ENCODE data around the gene PRPF6. TPM values are rescaled to one million over a fixed set of nuclear protein-coding genes. Genes with fewer than 3 reads are reported as not detected.

The PRPF6 gene
- total and polyA plus RNA-seq, 2 of the 13 experiments (the other 11 are each of a cell fraction or from before 2014, with no cell fraction given), result 63.7 to 101 TPM

- TF ChIP-seq, protein P1, sequence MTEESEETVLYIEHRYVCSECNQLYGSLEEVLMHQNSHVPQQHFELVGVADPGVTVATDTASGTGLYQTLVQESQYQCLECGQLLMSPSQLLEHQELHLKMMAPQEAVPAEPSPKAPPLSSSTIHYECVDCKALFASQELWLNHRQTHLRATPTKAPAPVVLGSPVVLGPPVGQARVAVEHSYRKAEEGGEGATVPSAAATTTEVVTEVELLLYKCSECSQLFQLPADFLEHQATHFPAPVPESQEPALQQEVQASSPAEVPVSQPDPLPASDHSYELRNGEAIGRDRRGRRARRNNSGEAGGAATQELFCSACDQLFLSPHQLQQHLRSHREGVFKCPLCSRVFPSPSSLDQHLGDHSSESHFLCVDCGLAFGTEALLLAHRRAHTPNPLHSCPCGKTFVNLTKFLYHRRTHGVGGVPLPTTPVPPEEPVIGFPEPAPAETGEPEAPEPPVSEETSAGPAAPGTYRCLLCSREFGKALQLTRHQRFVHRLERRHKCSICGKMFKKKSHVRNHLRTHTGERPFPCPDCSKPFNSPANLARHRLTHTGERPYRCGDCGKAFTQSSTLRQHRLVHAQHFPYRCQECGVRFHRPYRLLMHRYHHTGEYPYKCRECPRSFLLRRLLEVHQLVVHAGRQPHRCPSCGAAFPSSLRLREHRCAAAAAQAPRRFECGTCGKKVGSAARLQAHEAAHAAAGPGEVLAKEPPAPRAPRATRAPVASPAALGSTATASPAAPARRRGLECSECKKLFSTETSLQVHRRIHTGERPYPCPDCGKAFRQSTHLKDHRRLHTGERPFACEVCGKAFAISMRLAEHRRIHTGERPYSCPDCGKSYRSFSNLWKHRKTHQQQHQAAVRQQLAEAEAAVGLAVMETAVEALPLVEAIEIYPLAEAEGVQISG (CRISPR knock-in tag; IDR thresholded peaks at IDR 0.05), result peak; percentile 97
- TF ChIP-seq, protein P2, sequence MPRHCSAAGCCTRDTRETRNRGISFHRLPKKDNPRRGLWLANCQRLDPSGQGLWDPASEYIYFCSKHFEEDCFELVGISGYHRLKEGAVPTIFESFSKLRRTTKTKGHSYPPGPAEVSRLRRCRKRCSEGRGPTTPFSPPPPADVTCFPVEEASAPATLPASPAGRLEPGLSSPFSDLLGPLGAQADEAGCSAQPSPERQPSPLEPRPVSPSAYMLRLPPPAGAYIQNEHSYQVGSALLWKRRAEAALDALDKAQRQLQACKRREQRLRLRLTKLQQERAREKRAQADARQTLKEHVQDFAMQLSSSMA (CRISPR knock-in tag; IDR thresholded peaks at IDR 0.05), result peak; percentile 73; the same call in 1 of the 2 replicates
- TF ChIP-seq MXD4 (CRISPR knock-in tag; IDR thresholded peaks at IDR 0.05) (peak; percentile 94), NR2F6 (IDR thresholded peaks at IDR 0.05) (no peak; the same call in 1 of the 2 replicates), NR2F6 (CRISPR knock-in tag; IDR thresholded peaks at IDR 0.05) (peak; percentile 71; the same call in 1 of the 2 replicates), HNF1B (CRISPR knock-in tag; IDR thresholded peaks at IDR 0.05) (no peak), PTBP1 (IDR thresholded peaks at IDR 0.05; ENCODE audit: low read depth, low read length, poor library complexity, severe bottlenecking) (peak; percentile 32), REPIN1 (CRISPR knock-in tag; IDR thresholded peaks at IDR 0.05; ENCODE audit: borderline replicate concordance, low read depth) (0 out of 2 replicates have a peak, but pooled peaks have one; percentile 58), ZNF691 (CRISPR knock-in tag; IDR thresholded peaks at IDR 0.05; ENCODE audit: borderline replicate concordance, low read depth) (peak; percentile 96), XRCC5 (optimal IDR thresholded peaks at IDR 0.05; ENCODE audit: low read length) (peak; percentile 96), ATF7-NPFF (CRISPR knock-in tag; IDR thresholded peaks at IDR 0.05; ENCODE audit: low read depth) (peak; percentile 43; the same call in 1 of the 2 replicates), HIVEP1 (CRISPR knock-in tag; IDR thresholded peaks at IDR 0.05) (peak; percentile 71), AGO2 (optimal IDR thresholded peaks at IDR 0.05; ENCODE audit: low read depth, low read length) (peak; percentile 76), NONO (IDR thresholded peaks at IDR 0.05) (no peak), NONO (CRISPR knock-in tag; conservative IDR thresholded peaks at IDR 0.05) (peak; percentile 80; the same call in 1 of the 2 replicates), FOXO1 (CRISPR knock-in tag; IDR thresholded peaks at IDR 0.05) (peak; percentile 60; the same call in 1 of the 2 replicates), KLF16 (CRISPR knock-in tag; IDR thresholded peaks at IDR 0.05) (peak; percentile 45 to 90; a peak in 2 of 4 replicates)
- TF ChIP-seq, protein P3, sequence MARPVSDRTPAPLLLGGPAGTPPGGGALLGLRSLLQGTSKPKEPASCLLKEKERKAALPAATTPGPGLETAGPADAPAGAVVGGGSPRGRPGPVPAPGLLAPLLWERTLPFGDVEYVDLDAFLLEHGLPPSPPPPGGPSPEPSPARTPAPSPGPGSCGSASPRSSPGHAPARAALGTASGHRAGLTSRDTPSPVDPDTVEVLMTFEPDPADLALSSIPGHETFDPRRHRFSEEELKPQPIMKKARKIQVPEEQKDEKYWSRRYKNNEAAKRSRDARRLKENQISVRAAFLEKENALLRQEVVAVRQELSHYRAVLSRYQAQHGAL (CRISPR knock-in tag; IDR thresholded peaks at IDR 0.05; ENCODE audit: not compliant biosample characterization), result no peak
- TF ChIP-seq, protein P4, sequence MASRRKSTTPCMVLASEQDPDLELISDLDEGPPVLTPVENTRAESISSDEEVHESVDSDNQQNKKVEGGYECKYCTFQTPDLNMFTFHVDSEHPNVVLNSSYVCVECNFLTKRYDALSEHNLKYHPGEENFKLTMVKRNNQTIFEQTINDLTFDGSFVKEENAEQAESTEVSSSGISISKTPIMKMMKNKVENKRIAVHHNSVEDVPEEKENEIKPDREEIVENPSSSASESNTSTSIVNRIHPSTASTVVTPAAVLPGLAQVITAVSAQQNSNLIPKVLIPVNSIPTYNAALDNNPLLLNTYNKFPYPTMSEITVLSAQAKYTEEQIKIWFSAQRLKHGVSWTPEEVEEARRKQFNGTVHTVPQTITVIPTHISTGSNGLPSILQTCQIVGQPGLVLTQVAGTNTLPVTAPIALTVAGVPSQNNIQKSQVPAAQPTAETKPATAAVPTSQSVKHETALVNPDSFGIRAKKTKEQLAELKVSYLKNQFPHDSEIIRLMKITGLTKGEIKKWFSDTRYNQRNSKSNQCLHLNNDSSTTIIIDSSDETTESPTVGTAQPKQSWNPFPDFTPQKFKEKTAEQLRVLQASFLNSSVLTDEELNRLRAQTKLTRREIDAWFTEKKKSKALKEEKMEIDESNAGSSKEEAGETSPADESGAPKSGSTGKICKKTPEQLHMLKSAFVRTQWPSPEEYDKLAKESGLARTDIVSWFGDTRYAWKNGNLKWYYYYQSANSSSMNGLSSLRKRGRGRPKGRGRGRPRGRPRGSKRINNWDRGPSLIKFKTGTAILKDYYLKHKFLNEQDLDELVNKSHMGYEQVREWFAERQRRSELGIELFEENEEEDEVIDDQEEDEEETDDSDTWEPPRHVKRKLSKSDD (CRISPR knock-in tag; IDR thresholded peaks at IDR 0.05; ENCODE audit: low read depth), result peak; percentile 32
Observed at GRCh38 chr20:63977739-63978276, 3.1 kb upstream of the PRPF6 start (continued).

Measured in HepG2 (cell line).